Kasumi-1 (cell line): Measurements from ENCODE around the gene OR2H1.
"Not testable (repeated sequence)": the region's sequence is repeated elsewhere in the genome, so short reads cannot be mapped to it uniquely, and the experiment has no call there.

Experiments used
- DNase-seq, 2 experiments: peaks; one replicate each; lab custom pipeline; 2025; lab: John Stamatoyannopoulos, UW

The OR2H1 gene

DNA sequence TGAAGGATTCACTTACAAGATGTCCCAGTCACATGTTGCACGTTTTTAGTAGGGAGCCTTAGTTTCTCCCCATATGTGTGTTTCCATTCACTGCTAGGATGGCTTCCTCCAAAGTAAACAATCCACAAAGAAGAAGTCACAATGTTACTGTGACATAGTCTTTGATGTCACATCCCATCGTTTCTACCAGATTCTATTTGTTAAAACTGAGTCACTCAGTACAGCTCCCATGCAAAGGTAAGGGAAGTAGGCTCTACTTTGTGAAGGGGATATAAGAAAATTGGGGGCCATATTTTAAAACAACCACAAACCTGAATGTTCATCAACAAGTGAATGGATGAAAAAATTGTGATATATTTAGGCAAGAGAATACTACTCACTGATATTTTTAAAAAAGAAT, at the start of gene OR2H1, which contains the start of gene OR11A1:
TSS of gene OR2H1 (plus strand) at position 185 of the 400 bp plus-strand sequence. CDS start 4,615 bp downstream, outside the sequence.
TSS of gene OR11A1 (minus strand) at position 101 of the 400 bp plus-strand sequence. CDS start 29,430 bp downstream, outside the sequence.
- DNase-seq = no peak

DNA sequence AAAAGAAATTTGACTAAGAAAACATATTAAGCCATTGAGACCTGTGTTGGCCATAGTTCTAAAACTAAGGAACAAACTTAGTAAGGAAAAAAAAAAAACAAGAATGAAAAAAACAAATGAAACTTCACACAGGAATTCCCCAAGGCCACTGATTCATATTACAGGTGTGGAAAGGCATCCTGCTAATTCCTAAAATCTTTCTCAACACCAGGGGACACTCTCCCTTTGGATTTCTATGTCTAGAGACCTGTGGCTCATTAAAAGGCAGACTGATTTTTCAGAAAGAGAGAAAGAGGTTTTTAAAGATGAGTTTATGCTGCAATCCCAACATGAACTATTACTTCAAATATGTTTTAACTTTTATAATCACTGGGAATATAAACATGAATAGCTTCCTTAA, 42.4 kb upstream of the OR2H1 start, which contains the start of gene OR12D1:
TSS of gene OR12D1 (plus strand) at position 341 of the 400 bp plus-strand sequence.
- no peak for DNase-seq

DNA sequence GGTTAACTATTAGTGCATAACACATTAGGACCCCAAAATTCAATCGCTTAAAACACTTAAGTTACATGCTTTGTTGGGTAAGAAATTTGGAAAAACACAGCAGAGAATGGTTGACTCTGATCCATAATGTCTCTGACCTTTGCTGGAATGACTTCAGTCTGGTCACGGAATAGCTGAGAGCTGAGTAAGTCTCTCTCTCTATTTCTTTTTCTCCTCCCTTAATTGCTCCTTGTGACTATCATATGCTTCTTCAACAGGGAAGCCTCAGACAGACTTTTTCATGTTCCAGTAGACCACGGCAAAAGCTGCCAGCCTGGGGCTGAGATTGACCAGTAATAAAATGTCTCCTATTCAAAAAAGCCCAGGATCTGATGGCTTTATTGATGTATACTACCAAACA, 37.4 kb upstream of the OR2H1 start:
- DNase-seq = no peak

DNA sequence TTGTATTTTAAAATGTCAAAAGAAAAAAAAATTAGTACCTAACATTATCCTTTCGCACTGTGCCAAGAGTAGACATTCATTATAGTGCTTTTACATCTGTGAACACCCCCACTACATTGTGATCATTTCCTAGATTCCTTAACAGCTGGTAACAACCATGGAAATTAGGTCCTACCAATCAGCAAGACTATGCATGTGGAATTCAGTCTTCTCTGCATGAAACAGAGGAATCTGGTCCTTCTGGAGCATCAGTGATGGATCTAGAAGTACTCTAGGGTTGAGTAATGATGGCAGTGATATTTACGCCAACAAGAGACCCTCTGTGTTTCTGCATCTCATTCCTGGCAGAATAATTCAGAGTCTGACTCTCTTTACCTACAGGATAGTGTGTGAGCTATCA, 32.8 kb upstream of the OR2H1 start:
- DNase-seq = no peak

- no peak for DNase-seq
Measured at GRCh38 chr6:29424575-29424974, 32.4 kb upstream of the OR2H1 start.

DNA sequence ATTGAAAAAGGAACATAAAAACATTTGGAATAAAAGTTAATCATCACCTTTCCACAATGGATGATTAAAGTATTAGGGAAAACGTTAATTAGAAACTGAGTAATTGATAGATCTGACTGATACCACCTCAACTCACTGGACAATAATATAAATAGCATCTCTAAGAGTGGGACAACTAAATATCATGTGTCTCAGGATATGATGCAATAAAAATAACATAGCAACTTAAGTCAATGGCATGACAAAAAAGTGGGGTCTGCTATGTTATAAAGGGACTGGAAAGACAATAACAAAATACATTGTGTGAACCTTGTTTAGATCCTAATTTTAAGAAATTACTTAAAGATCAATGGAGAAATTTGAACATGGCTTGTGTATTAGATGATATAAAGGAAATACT, 31.9 kb upstream of the OR2H1 start:
- DNase-seq = no peak

GRCh38 chr6:29426654-29427053, 30.3 kb upstream of the OR2H1 start:
- DNase-seq = no peak

DNA sequence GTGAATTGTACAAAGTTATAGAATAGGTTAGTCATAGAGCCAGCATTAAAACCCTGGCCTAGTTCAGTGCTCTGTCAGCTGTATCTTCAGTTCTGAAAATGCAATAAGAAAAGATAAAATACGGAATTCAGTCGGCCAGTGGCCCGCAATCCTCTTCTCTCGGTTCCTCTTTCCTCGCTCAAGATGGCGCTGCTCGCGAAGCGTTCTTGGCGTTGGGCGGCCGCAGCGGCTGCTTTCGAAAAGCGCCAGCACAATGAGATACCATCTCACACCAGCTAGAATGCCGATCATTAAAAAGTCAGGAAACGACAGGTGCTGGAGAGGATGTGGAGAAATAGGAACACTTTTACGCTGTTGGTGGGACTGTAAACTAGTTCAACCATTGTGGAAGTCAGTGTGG, 20.2 kb upstream of the OR2H1 start:
- DNase-seq = not testable (repeated sequence)

- no peak for DNase-seq
Measured at GRCh38 chr6:29439006-29439405, 17.9 kb upstream of the OR2H1 start, which contains the start of gene OR10C1. OR10C1 (plus strand) TSS chr6:29439306; CDS start chr6:29440016, 710 bp downstream.

GRCh38 chr6:29442719-29443118, 14.2 kb upstream of the OR2H1 start:
- peak; percentile 1 to 2 for DNase-seq

- not testable (repeated sequence) for DNase-seq
Measured at GRCh38 chr6:29444031-29444430, 12.9 kb upstream of the OR2H1 start.

GRCh38 chr6:29447670-29448069, 9.3 kb upstream of the OR2H1 start:
- DNase-seq = no peak

GRCh38 chr6:29451471-29452193, 5.3 kb upstream of the OR2H1 start:
- DNase-seq = no peak

DNA sequence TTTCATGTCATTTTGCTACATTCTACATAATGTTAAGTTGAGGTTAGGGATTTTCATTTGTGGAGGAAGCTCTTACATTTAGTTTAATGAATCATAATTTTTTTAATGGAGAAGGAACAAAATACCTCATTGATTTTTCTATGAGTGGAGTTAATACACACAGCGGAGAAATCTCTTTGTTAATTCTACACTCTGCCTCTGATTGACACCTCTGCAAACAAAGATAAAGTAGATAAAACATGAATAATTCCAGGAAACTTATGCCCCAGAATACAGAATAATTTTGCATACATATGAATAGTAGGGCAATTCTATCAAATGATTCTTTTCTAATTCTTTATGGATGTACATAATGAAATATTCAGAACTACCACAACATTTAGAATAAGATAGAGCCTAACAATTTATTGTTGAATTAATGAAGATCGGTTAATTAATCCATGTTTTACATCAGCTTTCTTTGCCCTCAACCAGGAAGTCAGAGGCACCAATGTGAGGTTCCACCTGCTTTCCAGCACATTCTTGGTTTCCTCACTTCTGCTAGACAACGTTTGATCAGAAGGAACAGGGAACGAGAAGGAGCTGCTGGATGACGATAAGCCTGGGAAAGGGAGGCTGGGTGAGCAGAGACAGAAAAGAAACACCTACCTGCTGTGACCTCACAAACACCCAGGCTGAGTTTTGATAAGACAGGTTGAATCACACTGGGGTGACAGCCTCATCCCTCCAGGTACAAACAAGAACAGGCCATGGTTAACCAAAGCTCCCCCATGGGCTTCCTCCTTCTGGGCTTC, 4.3 kb downstream of the OR2H1 start:
- DNase-seq = no peak

DNA sequence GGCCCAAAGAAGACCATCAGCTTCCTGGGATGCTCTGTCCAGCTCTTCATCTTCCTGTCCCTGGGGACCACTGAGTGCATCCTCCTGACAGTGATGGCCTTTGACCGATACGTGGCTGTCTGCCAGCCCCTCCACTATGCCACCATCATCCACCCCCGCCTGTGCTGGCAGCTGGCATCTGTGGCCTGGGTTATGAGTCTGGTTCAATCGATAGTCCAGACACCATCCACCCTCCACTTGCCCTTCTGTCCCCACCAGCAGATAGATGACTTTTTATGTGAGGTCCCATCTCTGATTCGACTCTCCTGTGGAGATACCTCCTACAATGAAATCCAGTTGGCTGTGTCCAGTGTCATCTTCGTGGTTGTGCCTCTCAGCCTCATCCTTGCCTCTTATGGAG, 5.1 kb downstream of the OR2H1 start:
- no peak for DNase-seq

DNA sequence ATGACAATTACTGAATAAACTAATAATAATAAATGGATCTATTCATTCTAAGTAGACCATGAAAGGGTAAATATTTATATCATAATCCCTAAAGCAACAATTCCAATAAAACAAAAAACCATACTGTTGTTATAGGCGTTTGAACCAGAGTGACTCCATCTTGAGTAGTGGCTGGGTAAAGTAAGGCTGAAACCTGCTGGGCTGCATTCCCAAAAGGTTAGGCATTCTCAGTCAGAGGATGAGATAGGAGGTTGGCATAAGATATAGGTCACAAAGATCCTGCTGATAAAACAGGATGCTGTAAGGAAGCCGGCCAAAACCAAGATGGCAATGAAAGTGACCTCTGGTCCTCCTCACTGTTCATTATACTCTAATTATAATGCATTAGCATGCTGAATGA, 8.3 kb downstream of the OR2H1 start:
- DNase-seq = no peak

DNA sequence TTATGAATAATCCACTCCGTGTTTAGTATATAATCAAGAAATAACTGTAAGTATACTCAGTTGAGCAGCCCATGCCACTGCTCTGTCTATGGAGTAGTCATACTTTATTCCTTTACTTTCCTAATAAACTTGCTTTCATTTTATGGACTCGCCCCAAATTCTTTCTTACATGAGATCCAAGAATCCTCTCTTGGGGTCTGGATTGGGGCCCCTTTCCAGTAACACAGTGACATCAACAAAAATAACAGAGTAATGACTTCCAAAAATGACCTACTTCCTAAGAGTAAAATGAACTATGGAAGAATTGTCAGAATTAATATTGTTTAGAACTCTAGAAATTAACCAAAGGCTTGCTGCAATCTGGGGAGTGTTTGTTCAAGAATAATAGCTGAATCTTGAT, 8.8 kb downstream of the OR2H1 start:
- no peak for DNase-seq

DNA sequence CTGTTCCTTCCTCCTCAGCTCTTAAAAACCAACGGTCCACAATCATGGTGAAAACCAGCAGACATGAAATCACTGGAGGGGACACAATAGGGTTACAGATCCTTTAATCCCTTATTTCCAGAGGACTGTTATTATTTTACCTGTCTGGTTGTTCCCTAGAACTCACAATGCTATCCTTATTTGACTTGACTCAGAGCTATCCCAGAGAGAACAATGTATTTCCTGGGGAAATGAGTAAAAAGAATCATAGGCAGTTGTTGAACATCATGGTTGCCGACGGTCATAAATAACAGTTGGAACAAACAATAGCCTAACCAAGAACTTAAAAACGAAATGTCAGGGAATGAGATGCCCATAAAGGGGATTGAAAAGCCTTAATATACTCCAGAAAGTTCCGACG, 9.3 kb downstream of the OR2H1 start:
- DNase-seq = no peak

DNA sequence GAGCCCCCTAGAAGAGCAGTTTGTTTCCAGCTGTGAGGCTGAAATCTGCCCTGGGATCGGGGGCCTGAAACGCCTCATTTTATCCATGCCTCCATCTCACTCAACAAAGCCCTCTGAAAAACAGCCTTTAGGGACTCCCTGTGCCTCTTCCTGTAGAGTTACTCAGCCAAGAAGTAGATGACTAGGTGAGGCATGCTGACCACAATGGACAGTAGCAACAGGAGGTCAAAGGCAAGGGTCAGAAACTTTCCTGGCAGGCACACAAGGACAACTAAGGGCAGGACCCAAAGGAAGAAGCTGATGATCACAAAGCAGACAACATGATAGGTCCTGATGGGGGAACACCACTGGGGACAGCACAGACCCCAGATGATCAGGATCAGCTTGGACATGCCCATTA, 18.0 kb downstream of the OR2H1 start:
- DNase-seq = no peak

DNA sequence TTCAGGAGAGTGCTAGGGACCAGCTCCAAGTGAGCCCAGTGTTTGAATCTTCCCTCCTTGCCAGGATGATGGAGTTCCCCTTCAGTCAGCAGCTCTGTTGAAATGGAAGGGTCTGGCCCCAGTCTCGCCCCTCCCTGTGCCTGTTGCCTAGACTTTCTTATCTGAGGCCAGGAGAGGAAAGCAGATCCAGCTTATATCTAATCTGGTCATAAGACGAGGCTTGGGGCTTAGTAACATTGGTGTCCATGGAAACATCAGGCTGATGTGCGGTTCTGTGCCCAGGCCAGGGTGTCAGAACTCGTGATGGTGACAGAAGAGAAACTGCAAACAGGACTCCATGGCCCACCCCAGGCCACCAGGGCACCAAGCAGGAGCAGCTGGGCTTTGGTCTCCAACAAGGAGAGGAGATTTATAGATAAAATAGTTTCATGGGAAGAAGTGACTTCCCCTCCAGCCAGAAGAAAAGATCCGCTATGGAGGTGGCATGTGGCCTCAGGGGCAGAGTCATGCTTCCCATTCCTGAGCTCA, 21.0 kb downstream of the OR2H1 start:
- DNase-seq = no peak

GRCh38 chr6:29478740-29479139, 21.8 kb downstream of the OR2H1 start:
- no peak for DNase-seq

DNA sequence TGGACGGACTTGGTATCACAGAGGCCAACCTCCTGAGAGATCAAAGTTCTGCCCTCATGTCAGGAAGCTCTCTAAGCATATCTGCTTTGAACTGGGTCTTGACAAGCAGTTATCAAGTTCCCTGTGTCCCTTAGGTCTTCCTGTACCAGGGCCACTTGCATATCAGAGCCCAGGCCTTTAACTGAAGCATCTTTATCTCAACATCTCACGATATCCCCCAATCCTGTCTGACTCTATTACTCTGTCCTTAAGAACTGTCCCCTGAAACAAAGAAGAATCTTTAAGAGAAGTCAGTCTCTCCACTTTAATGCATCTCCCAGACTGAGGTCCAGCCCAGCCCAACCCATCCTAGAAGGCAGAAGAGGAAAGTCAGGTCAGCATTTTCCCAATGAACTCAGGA, 22.6 kb downstream of the OR2H1 start:
- no peak for DNase-seq

DNA sequence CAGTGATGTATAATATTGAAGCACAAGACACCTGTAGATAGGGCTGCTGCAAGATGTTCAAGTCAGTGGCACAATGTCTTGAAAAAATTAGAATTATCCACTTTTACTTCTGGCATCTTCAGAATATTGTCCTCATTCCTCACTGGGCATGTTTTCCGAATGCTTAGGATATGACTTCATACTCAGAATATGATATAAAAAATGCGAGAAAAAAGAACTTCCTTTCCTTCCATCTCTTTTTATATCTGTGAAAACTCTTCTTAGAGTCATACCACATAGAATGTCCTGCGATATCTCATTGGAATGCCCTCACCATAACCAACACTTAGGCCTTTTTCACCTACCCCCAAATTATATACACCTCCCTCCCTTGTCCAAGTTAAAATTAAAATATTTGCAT, 26.2 kb downstream of the OR2H1 start:
- no peak for DNase-seq
